EH (cell line): ENCODE results near the gene STX4.
A peak's percentile ranks its signal among the peaks of the same experiment; 100 is the strongest.

Experiments used
- DNase-seq: peaks from one replicate; pipeline ENCODE4 v3.0.0-alpha.2; 2015; ENCODE audit warnings: low read depth

The STX4 gene

GRCh38 chr16:31020536-31020935 is 12.8 kb upstream of the STX4 start:
- no peak for DNase-seq

- no peak for DNase-seq
These were observed 10.7 kb upstream of the STX4 start for GRCh38 chr16:31022544-31023251.

- DNase-seq, result no peak
These were observed 10.1 kb upstream of the STX4 start for GRCh38 chr16:31023252-31023602.

DNA sequence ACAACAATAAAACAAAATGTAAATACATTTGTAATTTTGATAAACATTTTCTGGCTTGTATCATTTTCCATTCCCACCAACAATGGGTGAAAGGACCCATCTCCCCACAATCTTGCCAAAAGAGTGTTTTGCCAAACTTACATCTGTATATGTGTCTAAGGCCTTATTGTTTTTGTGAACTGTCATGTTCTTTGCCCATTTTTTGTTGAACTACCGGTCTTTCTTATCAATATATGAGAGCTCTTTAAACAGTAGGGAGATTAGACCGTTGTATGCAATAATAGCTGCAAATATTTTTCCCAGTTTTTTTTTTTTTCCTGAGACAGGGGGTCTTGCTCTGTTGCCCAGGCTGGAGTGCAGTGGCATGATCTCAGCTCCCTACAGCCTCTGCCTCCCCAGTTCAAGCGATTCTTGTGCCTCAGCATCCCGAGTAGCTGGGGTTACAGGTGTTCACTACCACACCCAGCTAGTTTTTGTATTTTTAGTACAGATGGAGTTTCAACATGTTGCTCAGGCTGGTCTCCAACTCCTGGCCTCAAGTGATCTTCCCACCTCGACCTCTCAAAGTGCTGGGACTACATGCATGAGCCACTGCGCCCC is 9.6 kb upstream of the STX4 start:
- DNase-seq, result no peak

DNA sequence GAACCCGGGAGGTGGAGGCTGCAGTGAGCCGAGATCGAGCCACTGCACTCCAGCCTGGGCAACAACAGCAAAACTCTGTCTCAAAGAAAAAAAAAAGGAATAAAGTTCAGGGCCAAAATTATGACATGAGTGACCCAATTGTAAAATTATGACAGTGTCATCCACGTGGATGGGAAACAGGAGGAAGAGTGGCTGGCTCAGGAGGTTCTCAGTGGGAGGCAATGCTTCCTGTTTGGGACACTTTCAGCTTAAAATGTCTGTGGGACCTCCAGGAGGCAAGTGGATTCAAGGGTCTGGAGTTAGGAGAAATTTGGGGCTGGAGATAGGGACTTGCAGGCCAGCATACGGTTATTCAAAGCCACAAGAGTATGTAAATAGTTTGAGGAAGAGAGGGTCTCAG is 8.0 kb upstream of the STX4 start:
- no peak for DNase-seq

DNA sequence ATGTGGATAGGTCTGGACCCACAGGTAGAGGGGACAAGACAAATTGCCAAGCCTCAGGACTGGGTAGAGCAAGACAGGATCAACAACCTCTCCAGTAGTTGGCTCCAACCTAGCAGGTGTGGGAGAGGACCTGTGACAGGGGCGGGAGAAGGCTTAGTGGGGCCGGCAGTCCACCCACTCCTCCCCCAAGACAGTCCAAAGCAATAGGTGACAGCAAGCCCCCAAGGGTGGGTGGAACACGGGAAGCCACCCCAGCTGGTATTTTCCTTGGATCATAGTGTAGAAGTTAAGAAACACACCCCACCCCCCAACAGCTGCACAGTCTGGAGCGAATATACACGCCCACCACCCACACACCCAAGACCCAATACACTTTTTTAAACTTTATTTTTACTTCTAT is 4.1 kb upstream of the STX4 start:
- DNase-seq, result no peak

DNA sequence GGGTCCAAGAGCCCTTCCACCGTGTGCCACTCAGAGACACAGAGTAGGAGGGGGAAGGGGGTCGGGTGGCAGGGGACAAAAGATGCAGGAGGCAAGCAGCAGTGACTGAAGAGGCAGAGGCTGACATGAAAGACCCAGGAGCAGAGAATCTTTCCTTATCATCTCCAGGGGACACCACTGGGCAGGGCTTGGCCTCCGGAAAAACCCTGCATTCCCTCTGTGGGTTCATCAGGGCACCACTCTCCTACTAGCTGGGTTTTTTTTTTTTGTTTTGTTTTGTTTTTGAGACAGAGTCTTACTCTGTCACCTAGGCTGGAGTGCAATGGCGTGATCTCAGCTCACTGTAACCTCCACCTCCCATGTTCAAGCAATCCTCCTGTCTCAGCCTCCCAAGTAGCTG is 2.1 kb upstream of the STX4 start:
- DNase-seq, result no peak

DNA sequence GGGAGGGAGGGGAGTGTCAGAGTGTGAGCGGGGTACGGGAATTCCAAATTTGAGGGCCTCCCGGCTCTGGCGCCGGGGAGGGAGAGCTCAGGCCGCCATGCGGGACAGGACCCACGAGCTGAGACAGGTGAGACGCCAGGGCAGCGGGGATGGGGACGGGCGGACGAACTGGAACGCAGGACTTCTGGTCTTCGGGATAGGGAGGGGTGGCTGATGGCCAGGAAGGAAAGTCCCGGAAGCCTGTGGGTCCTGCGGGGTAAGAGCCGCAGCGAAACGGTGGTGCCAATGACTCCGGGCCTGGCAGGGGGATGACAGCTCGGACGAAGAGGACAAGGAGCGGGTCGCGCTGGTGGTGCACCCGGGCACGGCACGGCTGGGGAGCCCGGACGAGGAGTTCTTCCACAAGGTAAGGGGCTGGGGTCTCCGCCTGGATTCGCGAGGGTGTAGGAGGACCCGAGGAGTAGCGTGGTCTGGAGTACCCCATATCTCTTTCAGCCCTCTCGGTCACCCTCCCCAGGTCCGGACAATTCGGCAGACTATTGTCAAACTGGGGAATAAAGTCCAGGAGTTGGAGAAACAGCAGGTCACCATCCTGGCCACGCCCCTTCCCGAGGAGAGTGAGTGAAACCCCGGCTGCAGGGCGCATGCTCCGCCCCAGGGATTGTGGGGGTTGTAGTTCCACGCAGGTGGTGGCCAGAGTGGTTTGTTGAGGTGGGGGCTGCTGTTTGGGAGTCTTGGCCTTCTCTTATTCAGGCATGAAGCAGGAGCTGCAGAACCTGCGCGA is 543 bp downstream of the STX4 start:
- DNase-seq, result peak; percentile 87

DNA sequence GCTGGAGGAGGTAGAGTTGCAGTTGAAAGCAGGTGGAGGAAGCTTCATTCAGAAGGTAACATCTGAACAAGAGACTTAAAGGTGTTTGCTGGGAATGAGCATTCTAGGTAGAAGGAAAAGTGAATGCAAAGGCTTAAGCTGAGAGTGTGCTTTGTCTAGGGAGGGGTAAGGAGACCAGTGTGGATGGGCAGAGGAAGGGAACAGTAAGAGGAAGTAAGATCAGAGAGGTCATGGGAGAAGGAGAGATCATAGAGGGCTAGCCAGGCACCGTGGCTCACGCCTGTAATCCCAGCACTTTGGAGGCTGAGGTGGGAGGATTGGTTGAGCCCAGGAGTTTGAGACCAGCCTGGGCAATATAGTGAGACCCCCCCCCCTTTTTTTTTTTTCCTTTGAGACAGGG is 3.3 kb downstream of the STX4 start:
- no peak for DNase-seq

- no peak for DNase-seq
These were observed 5.6 kb downstream of the STX4 start for GRCh38 chr16:31038993-31039392.

DNA sequence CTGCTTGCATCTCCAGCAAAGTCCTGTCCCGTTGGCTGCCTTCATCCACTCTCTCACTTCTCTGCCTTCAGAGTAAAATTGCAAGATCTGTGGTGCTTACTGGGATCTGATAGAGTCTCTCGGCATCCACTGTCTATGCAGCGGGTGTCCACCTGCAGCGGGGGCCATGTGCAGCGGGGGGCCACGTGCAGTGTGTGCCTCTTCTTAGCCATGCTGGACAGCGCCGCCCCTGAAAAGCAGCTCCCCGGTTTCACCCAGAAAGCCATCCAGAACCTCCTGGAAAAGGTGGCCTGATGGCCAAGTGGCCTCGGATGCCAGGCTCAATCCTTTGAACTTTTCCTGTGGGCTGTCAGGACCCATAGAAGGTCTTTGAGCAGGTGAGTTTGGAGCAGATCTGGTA is 9.5 kb downstream of the STX4 start:
- DNase-seq, result no peak

GRCh38 chr16:31043352-31043751 is 10.0 kb downstream of the STX4 start:
- no peak for DNase-seq

- DNase-seq, result no peak
These were observed 10.6 kb downstream of the STX4 start for GRCh38 chr16:31043898-31044481.

GRCh38 chr16:31050280-31051030 is 17.1 kb downstream of the STX4 start:
- DNase-seq, result no peak

DNA sequence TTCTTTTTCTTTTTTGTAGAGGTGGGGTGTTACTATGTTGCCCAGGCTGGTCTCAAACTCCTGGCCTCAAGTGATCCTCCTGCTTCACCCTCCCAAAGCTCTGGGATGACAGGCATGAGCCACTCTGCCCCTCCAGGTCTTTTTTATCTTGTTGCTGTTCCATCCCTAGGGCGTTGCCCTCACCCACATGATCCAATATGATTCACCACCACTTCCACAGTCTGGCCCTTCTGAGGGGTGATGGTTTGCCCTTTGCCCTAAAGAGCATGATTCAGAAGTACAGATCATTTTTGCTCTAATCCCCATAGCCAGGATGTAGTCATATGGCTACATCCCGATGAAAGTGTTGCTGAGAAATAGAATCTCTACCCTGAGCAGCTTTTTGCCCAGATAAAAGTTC is 18.8 kb downstream of the STX4 start:
- DNase-seq, result peak; percentile 96

GRCh38 chr16:31055613-31056012 is 22.3 kb downstream of the STX4 start:
- DNase-seq, result no peak

GRCh38 chr16:31061126-31061812 is 27.9 kb downstream of the STX4 start:
- DNase-seq, result no peak

- DNase-seq, result no peak
These were observed 28.6 kb downstream of the STX4 start for GRCh38 chr16:31061813-31062440.

- no peak for DNase-seq
These were observed 30.1 kb downstream of the STX4 start for GRCh38 chr16:31063495-31063842.

- no peak for DNase-seq
These were observed 30.7 kb downstream of the STX4 start for GRCh38 chr16:31063843-31064611.
